ENCODE data around the gene TCF7L2. TPM values are rescaled to one million over a fixed set of nuclear protein-coding genes. Genes with fewer than 3 reads are reported as not detected.

Gene TCF7L2
- polyA plus RNA-seq, 1 experiment: 6.3 TPM

DNA sequence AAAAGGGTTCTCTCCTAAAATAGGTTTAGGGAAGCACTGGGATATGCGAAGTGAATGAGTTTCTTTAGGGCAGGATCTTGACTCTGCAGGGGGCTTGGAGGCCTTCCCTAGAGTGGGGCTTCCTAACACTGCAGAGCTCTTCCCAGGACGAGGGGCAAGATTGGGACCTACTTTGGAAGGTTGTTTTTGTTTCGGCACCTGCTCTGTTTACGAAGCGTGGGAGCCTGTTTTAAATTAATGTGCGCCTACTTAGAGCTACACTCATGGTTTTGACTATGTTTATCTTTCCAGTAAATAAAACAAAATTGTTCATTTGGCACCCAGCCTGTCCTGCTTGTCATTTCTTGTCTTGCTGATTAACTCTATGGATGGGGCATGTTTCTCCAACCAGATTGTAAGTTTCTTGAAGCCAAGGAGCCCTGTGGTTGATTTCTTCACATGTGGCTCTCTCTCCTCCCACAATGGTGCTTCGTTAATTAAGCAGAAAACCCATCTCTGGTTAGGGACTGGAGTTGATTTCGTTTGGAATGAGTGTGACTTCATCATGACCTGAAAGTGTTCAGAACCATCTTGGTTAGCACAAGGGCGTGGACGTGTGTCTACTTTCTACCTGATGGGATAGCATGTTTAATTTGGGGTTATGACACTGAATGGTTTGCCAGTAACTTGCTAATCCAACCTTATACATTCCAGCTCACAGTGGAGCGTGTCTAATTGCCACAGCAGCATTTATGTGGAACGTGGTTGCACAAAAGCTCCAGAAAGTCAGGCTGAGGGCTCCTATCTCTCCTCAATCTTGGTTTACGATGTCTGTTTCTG lies 98.1 kb downstream of the TCF7L2 start:
- Histone ChIP-seq H3K4me3 (ENCODE audit: low read depth, low read length) (no peak overlapping the region), H3K27me3 (ENCODE audit: control insufficient read depth, insufficient read depth, low read length) (no peaks in the 10 kb centered on the region), H3K27ac (ENCODE audit: low read depth, low read length) (no peak overlapping the region), H3K9me3 (ENCODE audit: control insufficient read depth, insufficient read depth, low read length) (no peaks in the 10 kb centered on the region)
- CTCF ChIA-PET: no interaction called here
- POLR2A ChIA-PET: no interaction called here
- TF ChIP-seq, protein P1, sequence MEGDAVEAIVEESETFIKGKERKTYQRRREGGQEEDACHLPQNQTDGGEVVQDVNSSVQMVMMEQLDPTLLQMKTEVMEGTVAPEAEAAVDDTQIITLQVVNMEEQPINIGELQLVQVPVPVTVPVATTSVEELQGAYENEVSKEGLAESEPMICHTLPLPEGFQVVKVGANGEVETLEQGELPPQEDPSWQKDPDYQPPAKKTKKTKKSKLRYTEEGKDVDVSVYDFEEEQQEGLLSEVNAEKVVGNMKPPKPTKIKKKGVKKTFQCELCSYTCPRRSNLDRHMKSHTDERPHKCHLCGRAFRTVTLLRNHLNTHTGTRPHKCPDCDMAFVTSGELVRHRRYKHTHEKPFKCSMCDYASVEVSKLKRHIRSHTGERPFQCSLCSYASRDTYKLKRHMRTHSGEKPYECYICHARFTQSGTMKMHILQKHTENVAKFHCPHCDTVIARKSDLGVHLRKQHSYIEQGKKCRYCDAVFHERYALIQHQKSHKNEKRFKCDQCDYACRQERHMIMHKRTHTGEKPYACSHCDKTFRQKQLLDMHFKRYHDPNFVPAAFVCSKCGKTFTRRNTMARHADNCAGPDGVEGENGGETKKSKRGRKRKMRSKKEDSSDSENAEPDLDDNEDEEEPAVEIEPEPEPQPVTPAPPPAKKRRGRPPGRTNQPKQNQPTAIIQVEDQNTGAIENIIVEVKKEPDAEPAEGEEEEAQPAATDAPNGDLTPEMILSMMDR (IDR thresholded peaks at IDR 0.05; ENCODE audit: low read depth, low read length): no peak
- DNase-seq (ENCODE audit: low read depth, low spot score): no peak

DNA sequence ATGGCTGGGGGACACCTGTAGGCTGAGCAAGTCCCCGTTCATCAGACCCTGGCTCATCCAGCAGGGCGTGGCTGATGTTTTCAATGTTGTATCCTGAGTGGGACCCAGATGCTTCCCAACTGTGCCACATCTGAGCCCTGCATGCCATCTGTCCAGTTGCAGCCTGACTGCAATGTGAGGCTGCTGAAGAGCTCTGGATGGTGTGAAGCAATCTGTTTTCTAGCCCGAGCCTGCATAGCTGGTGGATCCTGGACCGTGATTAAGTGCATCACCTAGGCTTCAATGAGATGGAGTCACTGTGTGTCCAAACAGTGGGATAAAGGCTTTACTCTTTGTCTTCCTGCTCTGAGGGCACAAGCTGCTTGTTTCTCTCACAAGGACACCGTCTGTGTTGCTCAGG lies 99.8 kb downstream of the TCF7L2 start:
- POLR2A ChIA-PET: interaction anchor here (0.6 kb wide), 1 partner anchor 322 kb away, joined by 4 read pairs; no protein-coding TSS in a partner anchor
- Histone ChIP-seq H3K27ac (ENCODE audit: low read depth, low read length) (no peak overlapping the region), H3K27me3 (ENCODE audit: control insufficient read depth, insufficient read depth, low read length) (no peaks in the 10 kb centered on the region), H3K4me3 (ENCODE audit: low read depth, low read length) (no peak overlapping the region), H3K9me3 (ENCODE audit: control insufficient read depth, insufficient read depth, low read length) (no peaks in the 10 kb centered on the region)
- TF ChIP-seq, protein P1 (IDR thresholded peaks at IDR 0.05; ENCODE audit: low read depth, low read length): no peak
- CTCF ChIA-PET: no interaction called here
- DNase-seq (ENCODE audit: low read depth, low spot score): no peak

DNA sequence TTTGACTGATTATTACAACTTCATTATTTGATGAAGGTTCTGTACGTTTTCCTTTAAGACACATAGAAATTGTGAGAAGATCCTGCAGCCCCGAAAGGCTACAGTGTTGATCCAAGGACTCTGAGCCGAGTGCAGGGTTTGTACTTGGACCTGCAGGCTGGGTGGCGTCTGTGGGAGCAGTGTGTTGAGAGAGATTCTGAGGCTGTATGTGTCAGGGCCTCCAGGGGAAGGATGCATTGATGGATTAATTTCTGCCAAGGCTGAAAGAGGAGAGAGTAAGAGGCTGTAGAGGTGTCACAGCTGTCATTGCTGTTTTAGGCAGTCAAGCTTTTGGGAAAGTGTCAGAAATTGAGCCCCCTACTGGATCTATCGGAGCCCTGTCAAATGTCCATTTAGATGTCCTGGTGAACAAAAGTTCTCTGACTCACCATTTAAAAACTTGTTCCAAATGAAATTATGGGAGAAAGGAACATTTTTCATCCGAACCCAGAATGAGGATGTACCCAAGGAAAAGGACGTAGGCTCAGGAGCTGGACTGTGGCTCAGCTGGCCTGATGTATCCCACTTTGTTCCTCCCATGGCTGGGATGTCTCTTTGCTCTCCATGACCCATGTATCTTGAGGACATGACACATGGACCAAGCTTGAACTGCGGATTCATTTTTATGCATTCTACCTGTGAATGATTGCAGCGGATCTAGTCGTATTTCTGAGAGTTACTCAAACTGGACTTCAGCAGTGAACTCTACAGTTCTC lies 102.2 kb downstream of the TCF7L2 start:
- H3K27me3 ChIP-seq (ENCODE audit: control insufficient read depth, insufficient read depth, low read length): no peaks in the 10 kb centered on the region
- ChIA-PET POLR2A (no interaction called here), CTCF (interaction anchor here (1.2 kb wide), 1 partner anchor 15 kb away, joined by 4 read pairs; no protein-coding TSS in a partner anchor)
- no peak overlapping the region for H3K27ac ChIP-seq (ENCODE audit: low read depth, low read length)
- no peak overlapping the region for H3K4me3 ChIP-seq (ENCODE audit: low read depth, low read length)
- H3K9me3 ChIP-seq (ENCODE audit: control insufficient read depth, insufficient read depth, low read length): no peaks in the 10 kb centered on the region
- TF ChIP-seq, protein P1 (IDR thresholded peaks at IDR 0.05; ENCODE audit: low read depth, low read length): 0 out of 2 replicates have a peak, but pooled peaks have one; percentile 26
- no peak for DNase-seq (ENCODE audit: low read depth, low spot score)

DNA sequence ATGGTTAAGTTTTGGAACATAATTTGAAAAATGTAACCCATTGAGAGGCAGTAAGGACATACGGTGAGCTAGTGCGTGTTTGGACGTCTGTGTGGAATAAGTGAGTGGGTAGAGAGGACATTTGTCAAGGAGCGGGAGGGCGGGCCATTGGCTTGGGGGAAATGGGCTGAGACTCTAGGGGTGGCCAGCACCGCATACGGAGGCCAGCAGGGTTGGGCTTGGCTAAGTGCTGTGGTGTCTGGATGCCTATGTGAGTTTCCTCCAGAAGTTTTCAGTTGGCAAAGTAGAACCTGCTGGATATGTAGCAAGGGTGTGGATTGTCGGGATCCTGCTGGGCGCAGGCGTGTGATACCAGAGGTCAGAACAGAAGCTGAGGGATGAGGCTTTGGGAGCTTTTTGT lies 103.0 kb downstream of the TCF7L2 start:
- POLR2A ChIA-PET: no interaction called here
- no peaks in the 10 kb centered on the region for H3K27me3 ChIP-seq (ENCODE audit: control insufficient read depth, insufficient read depth, low read length)
- no peak overlapping the region for H3K4me3 ChIP-seq (ENCODE audit: low read depth, low read length)
- DNase-seq (ENCODE audit: low read depth, low spot score): no peak
- no peak overlapping the region for H3K27ac ChIP-seq (ENCODE audit: low read depth, low read length)
- CTCF ChIA-PET: interaction anchor here (1.2 kb wide), 1 partner anchor 16 kb away, joined by 4 read pairs; no protein-coding TSS in a partner anchor
- no peaks in the 10 kb centered on the region for H3K9me3 ChIP-seq (ENCODE audit: control insufficient read depth, insufficient read depth, low read length)
- TF ChIP-seq, protein P1 (IDR thresholded peaks at IDR 0.05; ENCODE audit: low read depth, low read length): no peak

DNA sequence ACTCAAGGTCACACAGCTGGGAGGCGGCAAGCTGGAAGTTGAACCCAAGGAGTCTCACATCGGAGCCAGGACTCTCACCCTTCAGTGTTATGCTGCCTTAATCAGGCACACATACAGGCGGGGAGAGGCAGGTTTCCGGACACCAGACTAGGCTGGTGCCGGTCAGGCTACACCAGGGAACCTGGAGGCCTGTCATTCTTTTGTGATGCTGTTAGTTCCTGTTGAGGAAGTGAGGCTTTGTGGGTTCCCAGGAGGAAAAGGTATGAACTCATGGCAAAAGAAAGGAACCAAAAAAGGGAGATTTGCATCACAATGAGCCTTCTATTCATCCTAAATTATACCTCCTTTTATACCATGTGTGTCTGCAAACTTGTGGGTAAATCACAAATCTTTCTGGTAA lies 103.8 kb downstream of the TCF7L2 start:
- CTCF ChIA-PET: no interaction called here
- Histone ChIP-seq H3K9me3 (ENCODE audit: control insufficient read depth, insufficient read depth, low read length) (no peaks in the 10 kb centered on the region), H3K27ac (ENCODE audit: low read depth, low read length) (no peak overlapping the region), H3K4me3 (ENCODE audit: low read depth, low read length) (no peak overlapping the region), H3K27me3 (ENCODE audit: control insufficient read depth, insufficient read depth, low read length) (no peaks in the 10 kb centered on the region)
- POLR2A ChIA-PET: no interaction called here
- DNase-seq (ENCODE audit: low read depth, low spot score): no peak
- TF ChIP-seq, protein P1 (IDR thresholded peaks at IDR 0.05; ENCODE audit: low read depth, low read length): no peak
